GM23338 (cell line): ENCODE data around the gene PRDM1. TPM values are rescaled to one million over a fixed set of nuclear protein-coding genes. Genes with fewer than 3 reads are reported as not detected.

Source experiments
- ATAC-seq: fragments of 200-7000 bp; cut with Tn5 transposase; 3 replicates; pipeline ENCODE4 v1.9.1; 2020
- DNase-seq: peaks from one replicate; pipeline ENCODE4 v3.0.0-alpha.2; 2015; ENCODE audit warnings: low spot score
- H2AFZ ChIP-seq: fragments of 200-600 bp; sonication (generic); 2 replicates; pipeline ENCODE4 v1.8.0; 2016; ENCODE audit warnings: antibody characterized with exemption, mild to moderate bottlenecking, moderate library complexity
- H3F3A ChIP-seq: fragments of 200-600 bp; sonication (generic); replicated peaks from 2 replicates; pipeline ENCODE4 v1.8.0; 2017; ENCODE audit warnings: antibody characterized with exemption, mixed run types, low read depth
- H3K27ac ChIP-seq: fragments of 200-600 bp; sonication (generic); 2 replicates; pipeline ENCODE4 v1.6.1; 2016; ENCODE audit warnings: low read depth
- H3K27me3 ChIP-seq: fragments of 200-600 bp; sonication (generic); 2 replicates; pipeline ENCODE4 v1.8.0; 2016; ENCODE audit warnings: mild to moderate bottlenecking, mixed run types, moderate library complexity; ENCODE audit not compliant: insufficient read depth
- H3K36me3 ChIP-seq: fragments of 200-600 bp; sonication (generic); 2 replicates; pipeline ENCODE4 v1.8.0; 2016; ENCODE audit warnings: mild to moderate bottlenecking; ENCODE audit not compliant: insufficient read depth
- H3K4me1 ChIP-seq: fragments of 200-600 bp; sonication (generic); 2 replicates; pipeline ENCODE4 v1.8.0; 2016; ENCODE audit warnings: mild to moderate bottlenecking, moderate library complexity; ENCODE audit not compliant: insufficient read depth
- H3K4me2 ChIP-seq: fragments of 200-600 bp; sonication (generic); 2 replicates; pipeline ENCODE4 v1.7.1; 2017; ENCODE audit warnings: mixed run types
- H3K4me3 ChIP-seq: fragments of 200-600 bp; sonication (generic); 2 replicates; pipeline ENCODE4 v1.6.1; 2016; ENCODE audit warnings: mixed run types
- H3K79me2 ChIP-seq: fragments of 200-600 bp; sonication (generic); replicated peaks from 2 replicates; pipeline ENCODE4 v1.8.0; 2017; ENCODE audit warnings: mild to moderate bottlenecking; ENCODE audit not compliant: insufficient read depth
- H3K9me2 ChIP-seq: fragments of 200-600 bp; sonication (generic); 2 replicates; pipeline ENCODE4 v1.8.0; 2017; ENCODE audit not compliant: insufficient read depth
- H4K20me1 ChIP-seq: fragments of 200-600 bp; sonication (generic); replicated peaks from 2 replicates; pipeline ENCODE4 v1.8.0; 2017; ENCODE audit warnings: mild to moderate bottlenecking; ENCODE audit not compliant: insufficient read depth
- H3K27ac Mint-ChIP-seq: 2 replicates; pipeline ENCODE4 v1.8.0; 2020; ENCODE audit warnings: inconsistent platforms, mild to moderate bottlenecking, moderate library complexity, mixed read lengths
- H3K27me3 Mint-ChIP-seq: 3 replicates; pipeline ENCODE4 v1.8.0; 2022; ENCODE audit warnings: low read depth, mild to moderate bottlenecking, moderate library complexity, mixed read lengths, inconsistent platforms; ENCODE audit not compliant: insufficient read depth, poor library complexity
- H3K36me3 Mint-ChIP-seq: 3 replicates; pipeline ENCODE4 v1.8.0; 2021; ENCODE audit warnings: low read depth, mild to moderate bottlenecking, inconsistent platforms, moderate library complexity, mixed read lengths
- H3K4me1 Mint-ChIP-seq: 3 replicates; pipeline ENCODE4 v1.8.0; 2020; ENCODE audit warnings: mild to moderate bottlenecking, inconsistent platforms, mixed read lengths
- H3K4me3 Mint-ChIP-seq: 3 replicates; pipeline ENCODE4 v1.8.0; 2021; ENCODE audit warnings: moderate library complexity, mild to moderate bottlenecking, inconsistent platforms, mixed read lengths
- H3K9me3 Mint-ChIP-seq: 3 replicates; pipeline ENCODE4 v1.8.0; 2020; ENCODE audit warnings: moderate library complexity, mild to moderate bottlenecking, inconsistent platforms, mixed read lengths
- CREB1 ChIP-seq: fragments of 250-450 bp; sonication (Bioruptor Pico); IDR thresholded peaks from 2 replicates; pipeline ENCODE4 v1.5.0; 2020; ENCODE audit warnings: low read depth, mild to moderate bottlenecking, moderate library complexity
- EZH2 ChIP-seq: fragments of 200-600 bp; sonication (generic); IDR thresholded peaks from one replicate; pipeline ENCODE4 v1.8.0; 2017; ENCODE audit warnings: antibody characterized with exemption, mild to moderate bottlenecking, low read depth; ENCODE audit not compliant: unreplicated experiment
- JUNB ChIP-seq: IDR thresholded peaks from one replicate; pipeline ENCODE4 v1.6.1; 2016; ENCODE audit warnings: antibody characterized with exemption; ENCODE audit not compliant: unreplicated experiment
- NANOG ChIP-seq: IDR thresholded peaks from 2 replicates; pipeline ENCODE4 v1.6.1; 2016; ENCODE audit warnings: antibody characterized with exemption, borderline replicate concordance
- POLR2AphosphoS5 ChIP-seq: IDR thresholded peaks from 2 replicates; pipeline ENCODE4 v1.6.1; 2016; ENCODE audit warnings: antibody characterized with exemption, low read depth
- STAT1 ChIP-seq: IDR thresholded peaks from one replicate; pipeline ENCODE4 v1.6.1; 2016; ENCODE audit warnings: antibody characterized with exemption; ENCODE audit not compliant: unreplicated experiment
- ZNF331 ChIP-seq: fragments of 250-450 bp; sonication (Bioruptor Pico); IDR thresholded peaks from 2 replicates; pipeline ENCODE4 v1.5.0; 2020; ENCODE audit warnings: low read depth, mild to moderate bottlenecking, moderate library complexity
- polyA plus RNA-seq: library from polyadenylated mRNA; unstranded; fragments of >200 nt; fragmentation: Nextera tagmentation; extraction: Ambion mirVana; gene quantifications from 2 replicates; pipeline ENCODE4 v1.2.1, GENCODE V29; 2016
- total RNA-seq: library from RNA; depleted of rRNA; stranded (reverse); fragments of >200 nt; shearing (Covaris generic); gene quantifications from 2 replicates; pipeline ENCODE4 v1.2.3, GENCODE V29; 2014; rRNA removed
- TF ChIP-seq, protein P1 (sequence below): fragments of 250-450 bp; sonication (Bioruptor Pico); IDR thresholded peaks from 2 replicates; pipeline ENCODE4 v1.5.0; 2020; ENCODE audit warnings: mild to moderate bottlenecking, moderate library complexity
- TF ChIP-seq, protein P2 (sequence below): IDR thresholded peaks from 2 replicates; pipeline ENCODE4 v1.6.1; 2016; ENCODE audit warnings: antibody characterized with exemption
- TF ChIP-seq, protein P3 (sequence below), 2 experiments: fragments of 200-600 bp in 1 of 2; sonication (generic) in 1 of 2; conservative IDR thresholded peaks; 2 replicates each; pipeline versions ENCODE4 v1.5.1 to v1.6.1; 2016 to 2017; ENCODE audit warnings: antibody characterized with exemption in 2 of 2, low read depth in 2 of 2, mild to moderate bottlenecking in 2 of 2, moderate library complexity in 1 of 2

The PRDM1 gene
- total and polyA plus RNA-seq, 2 experiments from 2014 or later = 0.65 to 0.73 TPM

DNA sequence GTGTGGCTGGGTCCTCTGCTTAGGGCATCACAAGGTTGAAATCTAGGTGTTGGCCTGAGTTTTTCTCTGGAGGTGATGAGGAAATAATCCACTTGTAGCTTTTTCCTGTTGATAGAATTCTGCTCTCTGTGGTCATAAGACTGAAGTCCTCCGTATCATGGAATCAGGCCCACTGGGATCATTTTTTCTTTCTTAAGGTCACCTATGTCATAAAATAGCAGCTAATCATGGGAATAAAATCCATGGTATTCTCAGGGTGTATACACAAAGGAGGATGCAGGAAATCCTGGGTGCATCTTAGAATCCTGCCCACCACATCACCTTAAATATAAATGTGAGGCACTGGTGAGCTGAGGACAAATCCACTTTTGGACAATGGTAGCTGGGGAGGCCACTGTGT lies 72.7 kb downstream of the PRDM1 start:
- Mint-ChIP-seq H3K27ac (no peak overlapping the region), H3K9me3 (no peaks in the 10 kb centered on the region), H3K4me1 (peaks cover 24% of the 10 kb centered on the region), H3K27me3 (peaks cover 4% of the 10 kb centered on the region), H3K4me3 (no peak overlapping the region), H3K36me3 (no peaks in the 10 kb centered on the region)
- no peaks in the 10 kb centered on the region for H3K36me3 ChIP-seq
- H3K27ac ChIP-seq = no peak overlapping the region
- no peaks in the 10 kb centered on the region for H4K20me1 ChIP-seq
- no peaks in the 10 kb centered on the region for H3F3A ChIP-seq
- ATAC-seq (no peak), DNase-seq (no peak)
- no peak for TF ChIP-seq STAT1
- no peak for TF ChIP-seq ZNF331
- TF ChIP-seq EZH2 = no peak
- TF ChIP-seq, protein P1, sequence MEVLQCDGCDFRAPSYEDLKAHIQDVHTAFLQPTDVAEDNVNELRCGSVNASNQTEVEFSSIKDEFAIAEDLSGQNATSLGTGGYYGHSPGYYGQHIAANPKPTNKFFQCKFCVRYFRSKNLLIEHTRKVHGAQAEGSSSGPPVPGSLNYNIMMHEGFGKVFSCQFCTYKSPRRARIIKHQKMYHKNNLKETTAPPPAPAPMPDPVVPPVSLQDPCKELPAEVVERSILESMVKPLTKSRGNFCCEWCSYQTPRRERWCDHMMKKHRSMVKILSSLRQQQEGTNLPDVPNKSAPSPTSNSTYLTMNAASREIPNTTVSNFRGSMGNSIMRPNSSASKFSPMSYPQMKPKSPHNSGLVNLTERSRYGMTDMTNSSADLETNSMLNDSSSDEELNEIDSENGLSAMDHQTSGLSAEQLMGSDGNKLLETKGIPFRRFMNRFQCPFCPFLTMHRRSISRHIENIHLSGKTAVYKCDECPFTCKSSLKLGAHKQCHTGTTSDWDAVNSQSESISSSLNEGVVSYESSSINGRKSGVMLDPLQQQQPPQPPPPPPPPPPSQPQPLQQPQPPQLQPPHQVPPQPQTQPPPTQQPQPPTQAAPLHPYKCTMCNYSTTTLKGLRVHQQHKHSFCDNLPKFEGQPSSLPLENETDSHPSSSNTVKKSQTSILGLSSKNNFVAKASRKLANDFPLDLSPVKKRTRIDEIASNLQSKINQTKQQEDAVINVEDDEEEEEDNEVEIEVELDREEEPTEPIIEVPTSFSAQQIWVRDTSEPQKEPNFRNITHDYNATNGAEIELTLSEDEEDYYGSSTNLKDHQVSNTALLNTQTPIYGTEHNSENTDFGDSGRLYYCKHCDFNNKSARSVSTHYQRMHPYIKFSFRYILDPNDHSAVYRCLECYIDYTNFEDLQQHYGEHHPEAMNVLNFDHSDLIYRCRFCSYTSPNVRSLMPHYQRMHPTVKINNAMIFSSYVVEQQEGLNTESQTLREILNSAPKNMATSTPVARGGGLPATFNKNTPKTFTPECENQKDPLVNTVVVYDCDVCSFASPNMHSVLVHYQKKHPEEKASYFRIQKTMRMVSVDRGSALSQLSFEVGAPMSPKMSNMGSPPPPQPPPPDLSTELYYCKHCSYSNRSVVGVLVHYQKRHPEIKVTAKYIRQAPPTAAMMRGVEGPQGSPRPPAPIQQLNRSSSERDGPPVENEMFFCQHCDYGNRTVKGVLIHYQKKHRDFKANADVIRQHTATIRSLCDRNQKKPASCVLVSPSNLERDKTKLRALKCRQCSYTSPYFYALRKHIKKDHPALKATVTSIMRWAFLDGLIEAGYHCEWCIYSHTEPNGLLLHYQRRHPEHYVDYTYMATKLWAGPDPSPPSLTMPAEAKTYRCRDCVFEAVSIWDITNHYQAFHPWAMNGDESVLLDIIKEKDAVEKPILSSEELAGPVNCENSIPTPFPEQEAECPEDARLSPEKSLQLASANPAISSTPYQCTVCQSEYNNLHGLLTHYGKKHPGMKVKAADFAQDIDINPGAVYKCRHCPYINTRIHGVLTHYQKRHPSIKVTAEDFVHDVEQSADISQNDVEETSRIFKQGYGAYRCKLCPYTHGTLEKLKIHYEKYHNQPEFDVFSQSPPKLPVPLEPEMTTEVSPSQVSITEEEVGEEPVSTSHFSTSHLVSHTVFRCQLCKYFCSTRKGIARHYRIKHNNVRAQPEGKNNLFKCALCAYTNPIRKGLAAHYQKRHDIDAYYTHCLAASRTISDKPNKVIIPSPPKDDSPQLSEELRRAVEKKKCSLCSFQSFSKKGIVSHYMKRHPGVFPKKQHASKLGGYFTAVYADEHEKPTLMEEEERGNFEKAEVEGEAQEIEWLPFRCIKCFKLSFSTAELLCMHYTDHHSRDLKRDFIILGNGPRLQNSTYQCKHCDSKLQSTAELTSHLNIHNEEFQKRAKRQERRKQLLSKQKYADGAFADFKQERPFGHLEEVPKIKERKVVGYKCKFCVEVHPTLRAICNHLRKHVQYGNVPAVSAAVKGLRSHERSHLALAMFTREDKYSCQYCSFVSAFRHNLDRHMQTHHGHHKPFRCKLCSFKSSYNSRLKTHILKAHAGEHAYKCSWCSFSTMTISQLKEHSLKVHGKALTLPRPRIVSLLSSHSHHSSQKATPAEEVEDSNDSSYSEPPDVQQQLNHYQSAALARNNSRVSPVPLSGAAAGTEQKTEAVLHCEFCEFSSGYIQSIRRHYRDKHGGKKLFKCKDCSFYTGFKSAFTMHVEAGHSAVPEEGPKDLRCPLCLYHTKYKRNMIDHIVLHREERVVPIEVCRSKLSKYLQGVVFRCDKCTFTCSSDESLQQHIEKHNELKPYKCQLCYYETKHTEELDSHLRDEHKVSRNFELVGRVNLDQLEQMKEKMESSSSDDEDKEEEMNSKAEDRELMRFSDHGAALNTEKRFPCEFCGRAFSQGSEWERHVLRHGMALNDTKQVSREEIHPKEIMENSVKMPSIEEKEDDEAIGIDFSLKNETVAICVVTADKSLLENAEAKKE (CRISPR knock-in tag) = no peak
- TF ChIP-seq, protein P2, sequence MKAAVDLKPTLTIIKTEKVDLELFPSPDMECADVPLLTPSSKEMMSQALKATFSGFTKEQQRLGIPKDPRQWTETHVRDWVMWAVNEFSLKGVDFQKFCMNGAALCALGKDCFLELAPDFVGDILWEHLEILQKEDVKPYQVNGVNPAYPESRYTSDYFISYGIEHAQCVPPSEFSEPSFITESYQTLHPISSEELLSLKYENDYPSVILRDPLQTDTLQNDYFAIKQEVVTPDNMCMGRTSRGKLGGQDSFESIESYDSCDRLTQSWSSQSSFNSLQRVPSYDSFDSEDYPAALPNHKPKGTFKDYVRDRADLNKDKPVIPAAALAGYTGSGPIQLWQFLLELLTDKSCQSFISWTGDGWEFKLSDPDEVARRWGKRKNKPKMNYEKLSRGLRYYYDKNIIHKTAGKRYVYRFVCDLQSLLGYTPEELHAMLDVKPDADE = no peak
- TF ChIP-seq POLR2AphosphoS5 = no peak
- TF ChIP-seq NANOG = no peak
- TF ChIP-seq, protein P3, sequence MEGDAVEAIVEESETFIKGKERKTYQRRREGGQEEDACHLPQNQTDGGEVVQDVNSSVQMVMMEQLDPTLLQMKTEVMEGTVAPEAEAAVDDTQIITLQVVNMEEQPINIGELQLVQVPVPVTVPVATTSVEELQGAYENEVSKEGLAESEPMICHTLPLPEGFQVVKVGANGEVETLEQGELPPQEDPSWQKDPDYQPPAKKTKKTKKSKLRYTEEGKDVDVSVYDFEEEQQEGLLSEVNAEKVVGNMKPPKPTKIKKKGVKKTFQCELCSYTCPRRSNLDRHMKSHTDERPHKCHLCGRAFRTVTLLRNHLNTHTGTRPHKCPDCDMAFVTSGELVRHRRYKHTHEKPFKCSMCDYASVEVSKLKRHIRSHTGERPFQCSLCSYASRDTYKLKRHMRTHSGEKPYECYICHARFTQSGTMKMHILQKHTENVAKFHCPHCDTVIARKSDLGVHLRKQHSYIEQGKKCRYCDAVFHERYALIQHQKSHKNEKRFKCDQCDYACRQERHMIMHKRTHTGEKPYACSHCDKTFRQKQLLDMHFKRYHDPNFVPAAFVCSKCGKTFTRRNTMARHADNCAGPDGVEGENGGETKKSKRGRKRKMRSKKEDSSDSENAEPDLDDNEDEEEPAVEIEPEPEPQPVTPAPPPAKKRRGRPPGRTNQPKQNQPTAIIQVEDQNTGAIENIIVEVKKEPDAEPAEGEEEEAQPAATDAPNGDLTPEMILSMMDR (conservative IDR thresholded peaks at IDR 0.05; ENCODE audit: low read depth in 2 of 2) = no peak
- no peak for TF ChIP-seq CREB1 (CRISPR knock-in tag)
- TF ChIP-seq JUNB = no peak
- H3K9me2 ChIP-seq = 0 out of 2 replicates have a peak, but pooled peaks cover 4% of the 10 kb centered on the region
- H3K27me3 ChIP-seq = no peaks in the 10 kb centered on the region
- H2AFZ ChIP-seq = no peak overlapping the region
- H3K79me2 ChIP-seq = no peaks in the 10 kb centered on the region
- peaks cover 24% of the 10 kb centered on the region for H3K4me1 ChIP-seq
- H3K4me2 ChIP-seq = no peak overlapping the region
- H3K4me3 ChIP-seq = no peak overlapping the region

Other genes starting within 250 kb of the PRDM1 start
- gene ATG5, start 239.4 kb downstream of the PRDM1 start, total RNA-seq = 48.2 and 51.1 TPM in 2 replicates
- gene ATG5, start 239.4 kb downstream of the PRDM1 start, polyA plus RNA-seq = 25.8 and 31.6 TPM in 2 replicates